Measurements from ENCODE around the gene LRRC23.

DNA sequence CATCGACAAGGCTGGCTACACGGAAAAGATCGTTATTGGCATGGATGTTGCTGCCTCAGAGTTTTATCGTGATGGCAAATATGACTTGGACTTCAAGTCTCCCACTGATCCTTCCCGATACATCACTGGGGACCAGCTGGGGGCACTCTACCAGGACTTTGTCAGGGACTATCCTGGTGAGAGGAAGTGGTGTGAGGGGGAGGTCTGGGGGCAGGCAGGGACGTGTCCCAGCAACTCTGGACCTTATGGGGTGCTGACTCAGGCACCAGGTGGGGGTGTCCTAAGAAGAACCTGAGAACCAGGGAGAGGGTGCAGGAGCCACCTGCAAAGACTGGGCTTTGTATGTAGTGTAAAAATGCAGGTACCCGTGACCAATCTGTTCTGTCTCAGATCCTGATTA, 15.0 kb downstream of the LRRC23 start:
- TF ChIP-seq, protein P1, sequence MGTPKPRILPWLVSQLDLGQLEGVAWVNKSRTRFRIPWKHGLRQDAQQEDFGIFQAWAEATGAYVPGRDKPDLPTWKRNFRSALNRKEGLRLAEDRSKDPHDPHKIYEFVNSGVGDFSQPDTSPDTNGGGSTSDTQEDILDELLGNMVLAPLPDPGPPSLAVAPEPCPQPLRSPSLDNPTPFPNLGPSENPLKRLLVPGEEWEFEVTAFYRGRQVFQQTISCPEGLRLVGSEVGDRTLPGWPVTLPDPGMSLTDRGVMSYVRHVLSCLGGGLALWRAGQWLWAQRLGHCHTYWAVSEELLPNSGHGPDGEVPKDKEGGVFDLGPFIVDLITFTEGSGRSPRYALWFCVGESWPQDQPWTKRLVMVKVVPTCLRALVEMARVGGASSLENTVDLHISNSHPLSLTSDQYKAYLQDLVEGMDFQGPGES (IDR thresholded peaks at IDR 0.05; ENCODE audit: low read depth, low read length): no peak
- TF ChIP-seq, protein P2, sequence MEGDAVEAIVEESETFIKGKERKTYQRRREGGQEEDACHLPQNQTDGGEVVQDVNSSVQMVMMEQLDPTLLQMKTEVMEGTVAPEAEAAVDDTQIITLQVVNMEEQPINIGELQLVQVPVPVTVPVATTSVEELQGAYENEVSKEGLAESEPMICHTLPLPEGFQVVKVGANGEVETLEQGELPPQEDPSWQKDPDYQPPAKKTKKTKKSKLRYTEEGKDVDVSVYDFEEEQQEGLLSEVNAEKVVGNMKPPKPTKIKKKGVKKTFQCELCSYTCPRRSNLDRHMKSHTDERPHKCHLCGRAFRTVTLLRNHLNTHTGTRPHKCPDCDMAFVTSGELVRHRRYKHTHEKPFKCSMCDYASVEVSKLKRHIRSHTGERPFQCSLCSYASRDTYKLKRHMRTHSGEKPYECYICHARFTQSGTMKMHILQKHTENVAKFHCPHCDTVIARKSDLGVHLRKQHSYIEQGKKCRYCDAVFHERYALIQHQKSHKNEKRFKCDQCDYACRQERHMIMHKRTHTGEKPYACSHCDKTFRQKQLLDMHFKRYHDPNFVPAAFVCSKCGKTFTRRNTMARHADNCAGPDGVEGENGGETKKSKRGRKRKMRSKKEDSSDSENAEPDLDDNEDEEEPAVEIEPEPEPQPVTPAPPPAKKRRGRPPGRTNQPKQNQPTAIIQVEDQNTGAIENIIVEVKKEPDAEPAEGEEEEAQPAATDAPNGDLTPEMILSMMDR (IDR thresholded peaks at IDR 0.05): no peak
- TF ChIP-seq, protein P3, sequence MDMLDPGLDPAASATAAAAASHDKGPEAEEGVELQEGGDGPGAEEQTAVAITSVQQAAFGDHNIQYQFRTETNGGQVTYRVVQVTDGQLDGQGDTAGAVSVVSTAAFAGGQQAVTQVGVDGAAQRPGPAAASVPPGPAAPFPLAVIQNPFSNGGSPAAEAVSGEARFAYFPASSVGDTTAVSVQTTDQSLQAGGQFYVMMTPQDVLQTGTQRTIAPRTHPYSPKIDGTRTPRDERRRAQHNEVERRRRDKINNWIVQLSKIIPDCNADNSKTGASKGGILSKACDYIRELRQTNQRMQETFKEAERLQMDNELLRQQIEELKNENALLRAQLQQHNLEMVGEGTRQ (IDR thresholded peaks at IDR 0.05; ENCODE audit: borderline replicate concordance, low read depth, low read length): no peak
- TF ChIP-seq EZH2phosphoT487 (IDR thresholded peaks at IDR 0.05; ENCODE audit: borderline replicate concordance, low read depth) (no peak), MXI1 (IDR thresholded peaks at IDR 0.05; ENCODE audit: low read depth, low read length) (no peak), POLR2AphosphoS5 (IDR thresholded peaks at IDR 0.05; ENCODE audit: low read depth, low read length) (no peak), RAD21 (IDR thresholded peaks at IDR 0.05; ENCODE audit: low read length) (no peak), TAF1 (IDR thresholded peaks at IDR 0.05; ENCODE audit: borderline replicate concordance, low read depth, low read length) (no peak)
- TF ChIP-seq, protein P4, sequence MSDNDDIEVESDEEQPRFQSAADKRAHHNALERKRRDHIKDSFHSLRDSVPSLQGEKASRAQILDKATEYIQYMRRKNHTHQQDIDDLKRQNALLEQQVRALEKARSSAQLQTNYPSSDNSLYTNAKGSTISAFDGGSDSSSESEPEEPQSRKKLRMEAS (IDR thresholded peaks at IDR 0.05; ENCODE audit: low read depth): no peak
- TF ChIP-seq, protein P5, sequence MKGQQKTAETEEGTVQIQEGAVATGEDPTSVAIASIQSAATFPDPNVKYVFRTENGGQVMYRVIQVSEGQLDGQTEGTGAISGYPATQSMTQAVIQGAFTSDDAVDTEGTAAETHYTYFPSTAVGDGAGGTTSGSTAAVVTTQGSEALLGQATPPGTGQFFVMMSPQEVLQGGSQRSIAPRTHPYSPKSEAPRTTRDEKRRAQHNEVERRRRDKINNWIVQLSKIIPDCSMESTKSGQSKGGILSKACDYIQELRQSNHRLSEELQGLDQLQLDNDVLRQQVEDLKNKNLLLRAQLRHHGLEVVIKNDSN (IDR thresholded peaks at IDR 0.05; ENCODE audit: borderline replicate concordance, low read depth): no peak
- TF ChIP-seq, protein P6, sequence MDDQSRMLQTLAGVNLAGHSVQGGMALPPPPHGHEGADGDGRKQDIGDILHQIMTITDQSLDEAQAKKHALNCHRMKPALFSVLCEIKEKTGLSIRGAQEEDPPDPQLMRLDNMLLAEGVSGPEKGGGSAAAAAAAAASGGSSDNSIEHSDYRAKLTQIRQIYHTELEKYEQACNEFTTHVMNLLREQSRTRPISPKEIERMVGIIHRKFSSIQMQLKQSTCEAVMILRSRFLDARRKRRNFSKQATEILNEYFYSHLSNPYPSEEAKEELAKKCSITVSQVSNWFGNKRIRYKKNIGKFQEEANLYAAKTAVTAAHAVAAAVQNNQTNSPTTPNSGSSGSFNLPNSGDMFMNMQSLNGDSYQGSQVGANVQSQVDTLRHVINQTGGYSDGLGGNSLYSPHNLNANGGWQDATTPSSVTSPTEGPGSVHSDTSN (IDR thresholded peaks at IDR 0.05): no peak
